ENCODE measurements around the gene CABP1. TPM values are rescaled to one million over a fixed set of nuclear protein-coding genes. Genes with fewer than 3 reads are reported as not detected.
"Not testable (repeated sequence)": the region's sequence is repeated elsewhere in the genome, so short reads cannot be mapped to it uniquely, and the experiment has no call there.

Gene CABP1
- total RNA-seq, 1 experiment from 2014 or later, result 3.0 TPM

- WGBS (ENCODE audit: extremely low coverage, insufficient read length, low lambda C conversion rate), result no CpG with 5 or more reads among the region's 19 CpGs
- no peak overlapping the region for H4K5ac ChIP-seq (ENCODE audit: insufficient read length, low read depth, low read length)
- peaks cover 2% of the 10 kb centered on the region; the same call in 1 of the 2 replicates for H3K4me1 ChIP-seq (ENCODE audit: insufficient read depth, low read length)
- no peaks in the 10 kb centered on the region; the same call in 1 of the 2 replicates for H3K27me3 Mint-ChIP-seq (ENCODE audit: low read depth)
- H3K4ac ChIP-seq (ENCODE audit: low read depth, low read length), result no peak overlapping the region
- H3K56ac ChIP-seq (ENCODE audit: insufficient read length, low read depth, low read length), result no peak overlapping the region
- H2AFZ ChIP-seq (ENCODE audit: low read length), result no peak overlapping the region
- no peak overlapping the region for H4K91ac ChIP-seq (ENCODE audit: insufficient read length, low read depth, low read length)
- H3K27me3 ChIP-seq (ENCODE audit: insufficient read depth, low read length), result no peaks in the 10 kb centered on the region
- peak overlapping the region; percentile 12 for H3K4me2 ChIP-seq (ENCODE audit: insufficient read depth, insufficient read length, low read length)
- no peaks in the 10 kb centered on the region for H3K79me1 ChIP-seq (ENCODE audit: insufficient read depth, low read depth, low read length, poor library complexity, severe bottlenecking)
- no peak overlapping the region for H4K8ac ChIP-seq (replicated peaks; ENCODE audit: insufficient read length, low read depth, low read length)
- no peak overlapping the region for H2BK15ac ChIP-seq (ENCODE audit: low read depth, low read length)
- H3K14ac ChIP-seq (ENCODE audit: insufficient read depth, low read length), result no peak overlapping the region
- peaks cover 34% of the 10 kb centered on the region in 2 experiments for H3K4me1 Mint-ChIP-seq
- no peak overlapping the region for H2BK12ac ChIP-seq (ENCODE audit: insufficient read length, low read depth, low read length)
- no peaks in the 10 kb centered on the region for H3K9me3 Mint-ChIP-seq
- H3K79me2 ChIP-seq (ENCODE audit: insufficient read depth, low read length), result no peaks in the 10 kb centered on the region
- H3K9ac ChIP-seq (ENCODE audit: extremely low read depth, insufficient read length, low read length), result no peak overlapping the region
- no peak overlapping the region for H3K23ac ChIP-seq (ENCODE audit: insufficient read length, low read depth, low read length)
- peak overlapping the region; percentile 15 to 30; a peak in 3 of 5 replicates for H3K4me3 Mint-ChIP-seq
- TF ChIP-seq CTCF (conservative IDR thresholded peaks at IDR 0.05), result no peak
- no peaks in the 10 kb centered on the region for H4K20me1 ChIP-seq (ENCODE audit: control insufficient read depth, insufficient read depth, insufficient read length)
- no peak overlapping the region for H2BK20ac ChIP-seq (ENCODE audit: low read depth, low read length, poor library complexity, severe bottlenecking)
- peak overlapping the region; percentile 80 to 91 (median 82); a peak in 6 of 7 replicates for H3K27ac Mint-ChIP-seq
- H3K23me2 ChIP-seq (ENCODE audit: insufficient read length, low read depth, low read length, poor library complexity, severe bottlenecking), result no peaks in the 10 kb centered on the region
- H3T11ph ChIP-seq (ENCODE audit: low read length), result no peak overlapping the region
- no peak overlapping the region for H3K18ac ChIP-seq (ENCODE audit: insufficient read length, low read depth, low read length)
- no peak overlapping the region for H3K27ac ChIP-seq (ENCODE audit: insufficient read length, low read depth, low read length)
- no peaks in the 10 kb centered on the region; a peak in 1 of 7 replicates for H3K36me3 Mint-ChIP-seq (ENCODE audit: insufficient read depth in 1 of 3, low read depth in 3 of 3)
- H2BK5ac ChIP-seq (ENCODE audit: insufficient read length, low read length), result no peak overlapping the region
- H2BK120ac ChIP-seq (ENCODE audit: low read depth, low read length, poor library complexity, severe bottlenecking), result no peak overlapping the region
- H3K9me3 ChIP-seq (ENCODE audit: control insufficient read depth, low read depth, low read length), result no peaks in the 10 kb centered on the region
- H2AK5ac ChIP-seq (ENCODE audit: insufficient read length, low read length), result no peak overlapping the region
- peak; percentile 63 for DNase-seq
These were observed 28.7 kb downstream of the CABP1 start for GRCh38 chr12:120668868-120669840.

DNA sequence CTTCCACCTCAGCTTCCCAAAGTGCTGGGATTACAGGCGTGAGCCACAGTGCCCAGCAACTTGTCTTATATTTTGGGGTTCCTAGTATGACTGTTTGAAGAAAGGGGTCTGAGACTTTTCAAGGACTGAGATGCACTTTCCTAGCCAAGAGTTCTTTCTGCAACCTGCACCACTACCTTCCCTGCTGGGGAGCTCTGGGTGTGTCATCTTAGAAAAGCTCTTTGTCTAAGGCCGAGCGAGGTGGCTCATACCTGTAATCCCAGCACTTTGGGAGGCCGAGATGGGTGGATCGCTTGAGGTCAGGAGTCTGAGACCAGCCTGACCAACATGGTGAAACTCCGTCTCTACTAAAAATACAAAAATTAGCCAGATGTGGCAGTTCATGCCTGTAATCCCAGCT, 29.8 kb downstream of the CABP1 start:
- not testable (repeated sequence) for H3K79me2 ChIP-seq (ENCODE audit: insufficient read depth, low read length); H4K91ac ChIP-seq (ENCODE audit: insufficient read length, low read depth, low read length); H4K20me1 ChIP-seq (ENCODE audit: control insufficient read depth, insufficient read depth, insufficient read length); H3K27ac ChIP-seq (ENCODE audit: insufficient read length, low read depth, low read length); H4K8ac ChIP-seq (replicated peaks; ENCODE audit: insufficient read length, low read depth, low read length); H3K4me1 ChIP-seq (ENCODE audit: insufficient read depth, low read length); H3K27me3 ChIP-seq (ENCODE audit: insufficient read depth, low read length); H2BK15ac ChIP-seq (ENCODE audit: low read depth, low read length); H3T11ph ChIP-seq (ENCODE audit: low read length); H3K9me3 Mint-ChIP-seq; H3K27me3 Mint-ChIP-seq (ENCODE audit: low read depth); H3K9me3 ChIP-seq (ENCODE audit: control insufficient read depth, low read depth, low read length); H3K79me1 ChIP-seq (ENCODE audit: insufficient read depth, low read depth, low read length, poor library complexity, severe bottlenecking); H3K14ac ChIP-seq (ENCODE audit: insufficient read depth, low read length); H3K4ac ChIP-seq (ENCODE audit: low read depth, low read length); H3K23me2 ChIP-seq (ENCODE audit: insufficient read length, low read depth, low read length, poor library complexity, severe bottlenecking); H3K9ac ChIP-seq (ENCODE audit: extremely low read depth, insufficient read length, low read length); H3K18ac ChIP-seq (ENCODE audit: insufficient read length, low read depth, low read length); H3K4me2 ChIP-seq (ENCODE audit: insufficient read depth, insufficient read length, low read length); H2AK5ac ChIP-seq (ENCODE audit: insufficient read length, low read length); H2BK120ac ChIP-seq (ENCODE audit: low read depth, low read length, poor library complexity, severe bottlenecking); H4K5ac ChIP-seq (ENCODE audit: insufficient read length, low read depth, low read length); H2BK5ac ChIP-seq (ENCODE audit: insufficient read length, low read length); H3K23ac ChIP-seq (ENCODE audit: insufficient read length, low read depth, low read length); H2BK12ac ChIP-seq (ENCODE audit: insufficient read length, low read depth, low read length); H3K56ac ChIP-seq (ENCODE audit: insufficient read length, low read depth, low read length); H3K4me3 Mint-ChIP-seq; H2AFZ ChIP-seq (ENCODE audit: low read length); DNase-seq; H3K36me3 Mint-ChIP-seq (ENCODE audit: insufficient read depth in 1 of 3, low read depth in 3 of 3)
- H3K4me1 Mint-ChIP-seq, result peaks cover 34% of the 10 kb centered on the region in 2 experiments
- H3K27ac Mint-ChIP-seq, result peak overlapping the region in 2 of 3 experiments; percentile 44 to 52; a peak in 1 of 7 replicates
- no CpG with 5 or more reads among the region's 6 CpGs for WGBS (ENCODE audit: extremely low coverage, insufficient read length, low lambda C conversion rate)
- H2BK20ac ChIP-seq (ENCODE audit: low read depth, low read length, poor library complexity, severe bottlenecking), result peak overlapping the region; percentile 62
